Ectodermal cell (in vitro differentiated cells): ENCODE measurements around the gene SYS1.

Source experiments
- H3K27ac ChIP-seq: 2 replicates; pipeline ENCODE4 v1.7.0; 2013; ENCODE audit warnings: mild to moderate bottlenecking, low read depth, low read length; ENCODE audit not compliant: insufficient read depth, poor library complexity, severe bottlenecking
- H3K27me3 ChIP-seq: 2 replicates; pipeline ENCODE4 v1.7.0; 2013; ENCODE audit warnings: mild to moderate bottlenecking, low read length; ENCODE audit not compliant: insufficient read depth, control insufficient read depth, poor library complexity, severe bottlenecking
- H3K36me3 ChIP-seq: one replicate; pipeline ENCODE4 v1.7.0; 2013; ENCODE audit warnings: low read length; ENCODE audit not compliant: control insufficient read depth, insufficient read depth
- H3K4me1 ChIP-seq: one replicate; pipeline ENCODE4 v1.7.0; 2013; ENCODE audit warnings: low read length; ENCODE audit not compliant: control insufficient read depth, insufficient read depth
- H3K4me3 ChIP-seq: 2 replicates; pipeline ENCODE4 v1.7.0; 2013; ENCODE audit warnings: low read depth, low read length, control low read depth; ENCODE audit not compliant: insufficient read depth
- H3K9me3 ChIP-seq: 2 replicates; pipeline ENCODE4 v1.7.0; 2013; ENCODE audit warnings: mild to moderate bottlenecking, low read length, moderate library complexity; ENCODE audit not compliant: control insufficient read depth
- WGBS, 2 experiments: methylation state at CpG; one replicate each; pipeline ENCODE4 v1.1.7; 2013; ENCODE audit warnings: missing lambda C conversion rate in 2 of 2; 5-methylcytosine and 5-hydroxymethylcytosine counted together

The SYS1 gene

DNA sequence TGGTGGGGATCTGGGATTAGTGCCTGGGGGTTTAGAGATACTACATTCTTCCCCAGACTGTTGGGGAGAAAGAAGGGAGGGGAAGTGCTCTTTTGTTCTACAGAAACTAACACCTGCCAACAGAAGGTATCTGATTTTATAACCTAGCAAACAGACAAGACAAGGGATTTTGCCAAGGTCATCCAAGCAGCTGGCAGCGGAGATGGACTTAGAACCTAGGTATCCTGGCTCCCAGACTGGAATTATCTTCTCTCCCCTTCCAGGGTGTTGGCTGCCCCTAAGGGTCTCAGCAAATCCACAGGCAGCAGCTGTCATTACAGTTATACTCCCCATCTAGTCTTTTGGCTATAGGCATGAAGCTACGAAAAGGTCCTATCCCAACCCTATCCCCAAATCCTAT lies 23.2 kb upstream of the SYS1 start:
- Histone ChIP-seq H3K36me3 (no peaks in the 10 kb centered on the region), H3K9me3 (no peaks in the 10 kb centered on the region), H3K27ac (no peak overlapping the region), H3K4me3 (no peak overlapping the region), H3K27me3 (no peaks in the 10 kb centered on the region), H3K4me1 (peaks cover 58% of the 10 kb centered on the region)
- WGBS, 2 experiments = 91 to 94% methylated on average over 2 of the region's 2 CpGs

GRCh38 chr20:45340236-45340847 lies 22.6 kb upstream of the SYS1 start:
- 75 to 76% methylated on average over 5 of the region's 5 CpGs for WGBS, 2 experiments

DNA sequence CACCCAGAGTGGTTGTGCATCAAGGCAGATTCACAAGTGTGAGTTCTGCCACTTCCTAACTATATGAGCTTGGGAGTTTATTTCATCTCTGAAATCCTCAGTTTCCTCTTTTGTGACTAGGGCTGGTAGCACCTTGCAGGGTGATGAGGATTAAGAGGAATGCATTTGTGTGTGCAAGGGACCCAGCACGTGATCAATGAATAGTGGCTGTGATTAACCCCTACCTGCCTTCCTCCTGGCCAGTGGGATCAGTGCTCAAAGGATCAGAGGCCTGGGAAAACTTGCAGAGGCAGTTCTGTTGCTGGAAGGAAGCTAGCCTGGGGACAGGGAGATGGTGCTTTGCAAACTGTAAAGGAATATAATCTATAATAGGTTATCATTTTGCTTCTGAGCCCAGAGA lies 22.0 kb upstream of the SYS1 start:
- H3K27ac ChIP-seq = peak overlapping the region; percentile 33
- 7 to 12% methylated on average over 1 of the region's 1 CpG for WGBS, 2 experiments
- H3K27me3 ChIP-seq = no peaks in the 10 kb centered on the region
- H3K36me3 ChIP-seq = no peaks in the 10 kb centered on the region
- H3K9me3 ChIP-seq = no peaks in the 10 kb centered on the region
- H3K4me1 ChIP-seq = peaks cover 61% of the 10 kb centered on the region
- H3K4me3 ChIP-seq = no peak overlapping the region

More at GRCh38 chr20:45340236-45340847, 22.6 kb upstream of the SYS1 start:
- Histone ChIP-seq H3K36me3 (no peaks in the 10 kb centered on the region), H3K4me3 (no peak overlapping the region), H3K9me3 (no peaks in the 10 kb centered on the region), H3K4me1 (peaks cover 59% of the 10 kb centered on the region), H3K27ac (peak overlapping the region; percentile 33), H3K27me3 (no peaks in the 10 kb centered on the region)

GRCh38 chr20:45341579-45341938 lies 21.4 kb upstream of the SYS1 start:
- WGBS, 2 experiments = 3 to 7% methylated on average over 3 of the region's 3 CpGs
- H3K27me3 ChIP-seq = no peaks in the 10 kb centered on the region
- peak overlapping the region; percentile 28 for H3K27ac ChIP-seq
- H3K9me3 ChIP-seq = no peaks in the 10 kb centered on the region
- H3K36me3 ChIP-seq = no peaks in the 10 kb centered on the region
- no peak overlapping the region for H3K4me3 ChIP-seq
- H3K4me1 ChIP-seq = peaks cover 67% of the 10 kb centered on the region

DNA sequence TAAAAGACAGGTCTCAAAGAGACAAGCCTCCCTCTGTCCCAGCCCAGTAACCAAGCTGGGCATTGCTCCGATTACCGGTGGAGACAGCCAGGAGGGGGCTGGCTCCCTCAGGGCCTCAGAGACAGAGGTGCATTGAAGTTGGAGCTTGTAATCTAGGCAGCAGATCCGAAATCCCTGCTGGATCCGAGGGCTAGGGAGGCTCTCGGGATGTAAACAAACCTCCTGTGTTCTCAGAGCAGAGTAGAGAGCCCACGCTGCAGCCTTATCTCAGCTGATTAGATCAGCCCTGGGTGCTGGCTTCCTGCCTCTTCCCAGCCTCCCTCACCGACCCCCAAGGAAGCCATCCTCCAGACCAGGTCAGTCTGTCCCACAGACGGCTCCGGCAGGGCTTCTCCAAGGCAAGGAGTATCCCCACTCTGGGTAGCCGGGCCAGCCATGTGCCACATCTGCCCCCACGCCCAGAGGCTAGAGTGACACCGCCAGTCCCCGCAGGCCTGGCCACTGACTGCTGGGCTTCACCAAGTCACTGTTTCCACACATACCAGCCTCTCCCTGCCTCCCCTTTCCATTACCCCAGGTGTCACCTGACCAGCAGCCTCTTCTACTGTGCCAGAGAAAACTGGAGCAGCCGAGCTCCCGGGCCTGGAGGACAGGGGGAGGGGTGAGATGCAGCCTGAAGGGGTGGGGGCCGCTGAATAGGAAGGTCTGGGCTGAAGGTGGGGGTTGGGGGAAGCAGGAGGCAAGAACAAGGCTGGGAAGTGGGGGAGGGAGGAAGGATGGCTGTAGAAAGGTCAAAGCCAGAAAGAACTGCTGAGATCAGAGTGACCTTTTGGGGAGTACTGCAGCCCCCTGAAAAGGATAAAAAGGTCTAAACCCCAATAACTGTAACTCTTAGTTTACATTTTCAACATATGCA lies 20.8 kb upstream of the SYS1 start:
- no peaks in the 10 kb centered on the region for H3K9me3 ChIP-seq
- no peaks in the 10 kb centered on the region for H3K36me3 ChIP-seq
- no peaks in the 10 kb centered on the region for H3K27me3 ChIP-seq
- peaks cover 72% of the 10 kb centered on the region for H3K4me1 ChIP-seq
- H3K27ac ChIP-seq = peak overlapping the region; percentile 28
- no peak overlapping the region for H3K4me3 ChIP-seq
- 8 to 9% methylated on average over 16 of the region's 16 CpGs for WGBS, 2 experiments

- H3K4me1 ChIP-seq = peaks cover 70% of the 10 kb centered on the region
Measured at GRCh38 chr20:45342855-45343531, 20.0 kb upstream of the SYS1 start.

DNA sequence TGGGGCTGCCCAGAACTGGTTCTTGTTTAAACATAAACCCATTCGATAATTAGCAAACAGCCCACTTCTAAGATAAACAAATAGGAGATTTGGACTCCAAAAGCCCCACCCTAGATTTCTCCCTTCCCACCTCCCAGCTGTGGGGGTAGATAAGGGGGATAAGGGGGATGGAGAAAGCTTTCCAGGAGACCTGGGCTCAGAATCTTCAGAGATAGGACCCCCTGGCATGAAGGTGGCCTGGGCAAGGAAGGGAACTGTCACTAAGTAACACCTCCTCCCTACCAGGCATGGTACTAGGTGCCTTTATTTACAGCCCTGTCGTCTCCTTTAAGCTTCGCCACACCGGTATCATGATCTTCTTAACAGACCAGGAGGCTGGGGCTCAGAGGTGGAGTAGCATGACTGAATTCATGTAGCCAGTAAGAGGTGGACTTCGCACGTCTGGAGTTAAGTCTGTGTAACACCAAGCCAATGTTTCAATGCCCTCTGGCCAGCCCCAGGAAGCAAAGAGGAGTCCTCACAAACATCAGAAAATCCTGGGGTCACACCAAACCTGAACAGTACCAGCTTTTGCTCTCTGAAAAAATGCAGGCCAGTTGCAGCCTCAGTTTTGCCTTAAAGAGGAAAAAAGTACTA lies 19.3 kb upstream of the SYS1 start:
- WGBS, 2 experiments = 62 to 63% methylated on average over 6 of the region's 6 CpGs
- H3K4me1 ChIP-seq = peaks cover 68% of the 10 kb centered on the region
- no peak overlapping the region for H3K4me3 ChIP-seq
- no peaks in the 10 kb centered on the region for H3K9me3 ChIP-seq
- H3K27me3 ChIP-seq = no peaks in the 10 kb centered on the region
- no peak overlapping the region for H3K27ac ChIP-seq
- no peaks in the 10 kb centered on the region for H3K36me3 ChIP-seq

More at GRCh38 chr20:45342855-45343531, 20.0 kb upstream of the SYS1 start:
- 40% methylated on average over 6 of the region's 6 CpGs for WGBS, 2 experiments
- H3K9me3 ChIP-seq = no peaks in the 10 kb centered on the region
- no peak overlapping the region for H3K27ac ChIP-seq
- no peaks in the 10 kb centered on the region for H3K27me3 ChIP-seq
- no peaks in the 10 kb centered on the region for H3K36me3 ChIP-seq
- H3K4me3 ChIP-seq = no peak overlapping the region

DNA sequence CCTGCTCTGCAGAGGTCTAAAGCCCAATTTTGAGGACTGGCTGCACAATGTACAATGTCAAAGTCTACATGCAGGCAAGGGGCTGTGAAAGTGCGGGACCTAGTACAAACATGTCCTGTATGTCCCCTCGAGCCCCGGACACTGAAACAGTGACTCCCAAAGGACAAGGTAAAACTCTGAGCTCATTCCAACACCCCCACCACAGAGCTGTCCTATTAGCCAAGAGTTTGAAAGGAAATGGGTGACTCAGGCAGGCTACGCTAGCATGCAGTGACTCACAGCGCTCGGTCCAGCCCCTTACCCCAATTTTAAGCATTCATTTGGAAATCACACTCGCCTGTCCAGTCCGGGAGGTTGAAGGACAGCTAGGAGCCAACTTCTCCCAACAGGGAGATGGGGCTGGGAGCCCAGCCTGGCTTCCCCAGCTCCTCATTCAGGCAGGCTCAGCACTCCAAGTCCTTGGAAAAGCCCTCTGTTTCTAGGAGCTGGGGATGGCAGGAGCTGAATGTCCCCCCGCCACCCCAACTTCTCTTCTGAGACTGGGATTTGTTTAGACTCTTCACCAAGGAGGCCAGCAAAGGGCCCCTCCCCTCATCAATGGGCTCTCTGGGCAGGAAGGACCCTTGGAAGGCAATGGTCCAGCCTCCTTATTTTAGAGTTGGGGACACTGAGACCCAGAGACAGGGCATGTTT lies 18.6 kb upstream of the SYS1 start:
- no peak overlapping the region for H3K27ac ChIP-seq
- no peak overlapping the region for H3K4me3 ChIP-seq
- WGBS, 2 experiments = 66 to 72% methylated on average over 9 of the region's 9 CpGs
- H3K36me3 ChIP-seq = no peaks in the 10 kb centered on the region
- peaks cover 68% of the 10 kb centered on the region for H3K4me1 ChIP-seq
- no peaks in the 10 kb centered on the region for H3K27me3 ChIP-seq
- no peaks in the 10 kb centered on the region for H3K9me3 ChIP-seq

GRCh38 chr20:45345104-45345936 lies 17.6 kb upstream of the SYS1 start:
- Histone ChIP-seq H3K27me3 (no peaks in the 10 kb centered on the region), H3K4me1 (peaks cover 68% of the 10 kb centered on the region), H3K9me3 (no peaks in the 10 kb centered on the region), H3K36me3 (no peaks in the 10 kb centered on the region), H3K27ac (no peak overlapping the region), H3K4me3 (no peak overlapping the region)
- WGBS, 2 experiments = 70 to 71% methylated on average over 7 to 9 of the region's 9 CpGs
